HCT116 (cell line): ENCODE measurements around the gene EHD4. TPM values are rescaled to one million over a fixed set of nuclear protein-coding genes. Genes with fewer than 3 reads are reported as not detected.

ENCODE experiments used
- ATAC-seq: fragments of 200-7000 bp; cut with Tn5 transposase; 2 replicates; pipeline ENCODE4 v1.9.1; 2020; ENCODE audit warnings: mild to moderate bottlenecking, moderate library complexity
- BruUV-seq: library from RNA; stranded (reverse); fragments of 400-500 nt; replicated peaks from 2 replicates; lab custom pipeline; 2021; lab: Mats Ljungman, UMichigan
- CTCF ChIA-PET: fragments of 300-600 bp; sonication (Branson Sonifier 250); formaldehyde crosslinking; loops from one replicate; lab custom pipeline; 2021; ENCODE audit warnings: antibody characterized with exemption; lab: Charles Lee
- POLR2A ChIA-PET: fragments of 300-600, 350-600 bp; sonication (Branson Sonifier 250); formaldehyde crosslinking; loops from one replicate; lab custom pipeline; 2021; ENCODE audit warnings: antibody characterized with exemption; lab: Charles Lee
- RAD21 ChIA-PET, 2 experiments: fragments of 300-600 bp; sonication (Branson Sonifier 250); formaldehyde crosslinking; loops; one replicate each; lab custom pipeline; 2023; ENCODE audit warnings: low total read pairs in 2 of 2; ENCODE audit not compliant: uncharacterized antibody in 2 of 2, unreplicated experiment in 2 of 2, low non-redundant PET in 1 of 2; lab: Charles Lee
- DNase-seq: peaks from one replicate; pipeline ENCODE4 v3.0.0-alpha.2; 2010; ENCODE audit warnings: low read depth, low spot score
- H2AFZ ChIP-seq: fragments of 200-600 bp; shearing (Covaris generic), sonication (generic); 2 replicates; pipeline ENCODE4 v1.6.1; 2017; ENCODE audit warnings: low read depth, mixed run types, mixed read lengths, antibody characterized with exemption, low read length; ENCODE audit not compliant: poor library complexity, severe bottlenecking
- H3K27ac ChIP-seq: 2 replicates; pipeline ENCODE4 v1.5.1; 2012; ENCODE audit warnings: low read depth, low read length
- H3K27me3 ChIP-seq: fragments of 200-600 bp; sonication (generic); 2 replicates; pipeline ENCODE4 v1.6.1; 2016; ENCODE audit warnings: mixed run types, low read length, mixed read lengths; ENCODE audit not compliant: insufficient read depth
- H3K36me3 ChIP-seq, 2 experiments: fragments of 200-500 bp in 1 of 2; fragments of 200-600 bp in 1 of 2; sonication (Bioruptor generic) in 1 of 2; sonication (generic) in 1 of 2; 2 replicates each; pipeline versions ENCODE4 v1.5.1 to v1.6.1; 2014 to 2016; ENCODE audit warnings: low read length in 2 of 2, inconsistent platforms in 1 of 2, mixed read lengths in 1 of 2, mixed run types in 1 of 2; ENCODE audit not compliant: insufficient read depth in 2 of 2, control insufficient read depth in 1 of 2
- H3K4me1 ChIP-seq, 2 experiments: fragments of 200-600 bp in 1 of 2; sonication (generic) in 1 of 2; 2 replicates each; pipeline versions ENCODE4 v1.5.1 to v1.6.1; 2012 to 2017; ENCODE audit warnings: low read length in 2 of 2, inconsistent platforms in 1 of 2, mild to moderate bottlenecking in 1 of 2, mixed read lengths in 1 of 2, mixed run types in 1 of 2, moderate library complexity in 1 of 2; ENCODE audit not compliant: insufficient read depth in 2 of 2, control insufficient read depth in 1 of 2
- H3K4me2 ChIP-seq: fragments of 200-600 bp; sonication (generic); 2 replicates; pipeline ENCODE4 v1.6.1; 2017; ENCODE audit warnings: mixed run types, low read length, mixed read lengths
- H3K4me3 ChIP-seq, 2 experiments: fragments of 200-600 bp in 1 of 2; sonication (generic) in 1 of 2; replicated peaks in 1 of 2; 2 replicates each; pipeline ENCODE4 v1.5.1; 2011 to 2016; ENCODE audit warnings: low read length in 2 of 2, control low read depth in 1 of 2, low read depth in 1 of 2, mild to moderate bottlenecking in 1 of 2, mixed read lengths in 1 of 2, mixed run types in 1 of 2
- H3K79me2 ChIP-seq: fragments of 200-600 bp; sonication (generic); 2 replicates; pipeline ENCODE4 v1.6.1; 2017; ENCODE audit warnings: mild to moderate bottlenecking, mixed run types, low read length, moderate library complexity, mixed read lengths; ENCODE audit not compliant: insufficient read depth
- H3K9ac ChIP-seq: fragments of 200-600 bp; sonication (generic); 2 replicates; pipeline ENCODE4 v1.6.1; 2016; ENCODE audit warnings: low read length, mixed read lengths
- H3K9me2 ChIP-seq: fragments of 200-600 bp; sonication (generic), shearing (Covaris generic); 2 replicates; pipeline ENCODE4 v1.6.1; 2017; ENCODE audit warnings: mixed run types, mild to moderate bottlenecking, moderate library complexity; ENCODE audit not compliant: insufficient read depth
- H3K9me3 ChIP-seq, 2 experiments: fragments of 200-500 bp in 1 of 2; fragments of 200-600 bp in 1 of 2; sonication (Bioruptor generic) in 1 of 2; sonication (generic) in 1 of 2; 2 replicates each; pipeline ENCODE4 v1.6.1; 2014 to 2017; ENCODE audit warnings: low read length in 2 of 2, mixed read lengths in 2 of 2, inconsistent platforms in 1 of 2, low read depth in 1 of 2, mild to moderate bottlenecking in 1 of 2, mixed run types in 1 of 2, moderate library complexity in 1 of 2; ENCODE audit not compliant: control insufficient read depth in 1 of 2, insufficient read depth in 1 of 2
- H4K20me1 ChIP-seq: fragments of 200-600 bp; sonication (generic), shearing (Covaris generic); 2 replicates; pipeline ENCODE4 v1.6.1; 2017; ENCODE audit warnings: mixed run types, mild to moderate bottlenecking, moderate library complexity; ENCODE audit not compliant: insufficient read depth
- ATF3 ChIP-seq: IDR thresholded peaks from 2 replicates; pipeline ENCODE4 v1.6.1; 2012
- CEBPB ChIP-seq: IDR thresholded peaks from 2 replicates; pipeline ENCODE4 v1.6.1; 2012; ENCODE audit warnings: low read depth
- EZH2 ChIP-seq: fragments of 200-600 bp; sonication (generic); IDR thresholded peaks from 2 replicates; pipeline ENCODE4 v1.6.1; 2017; ENCODE audit warnings: antibody characterized with exemption, mixed run types
- EZH2phosphoT487 ChIP-seq: fragments of 200-600 bp; IDR thresholded peaks from 2 replicates; pipeline ENCODE4 v1.6.1; 2018; ENCODE audit warnings: antibody characterized with exemption, borderline replicate concordance
- FOSL1 ChIP-seq: IDR thresholded peaks from 2 replicates; pipeline ENCODE4 v1.6.1; 2012; ENCODE audit warnings: low read depth
- JUND ChIP-seq: IDR thresholded peaks from 2 replicates; pipeline ENCODE4 v1.6.1; 2012
- POLR2A ChIP-seq: IDR thresholded peaks from 2 replicates; pipeline ENCODE4 v1.7.0; 2011; ENCODE audit warnings: borderline replicate concordance; ENCODE audit not compliant: insufficient read depth, insufficient read length; ENCODE audit errors: extremely low read depth
- POLR2AphosphoS5 ChIP-seq: IDR thresholded peaks from 2 replicates; pipeline ENCODE4 v1.6.1; 2011; ENCODE audit warnings: mild to moderate bottlenecking, low read depth, low read length, moderate library complexity
- RAD21 ChIP-seq: IDR thresholded peaks from 2 replicates; pipeline ENCODE4 v1.6.1; 2012; ENCODE audit warnings: low read depth, mild to moderate bottlenecking
- REST ChIP-seq: IDR thresholded peaks from 2 replicates; pipeline ENCODE4 v1.6.1; 2012; ENCODE audit warnings: low read depth
- SP1 ChIP-seq: IDR thresholded peaks from 2 replicates; pipeline ENCODE4 v1.6.1; 2012; ENCODE audit warnings: low read depth
- YY1 ChIP-seq: IDR thresholded peaks from 2 replicates; pipeline ENCODE4 v1.6.1; 2011; ENCODE audit warnings: low read length, low read depth, moderate library complexity, mild to moderate bottlenecking; ENCODE audit not compliant: insufficient replicate concordance; ENCODE audit errors: extremely low read depth
- ZFX ChIP-seq: fragments of 450-650 bp; IDR thresholded peaks from 2 replicates; pipeline ENCODE4 v1.6.1; 2017
- ZNF274 ChIP-seq: fragments of 200-500 bp; sonication (Bioruptor generic); IDR thresholded peaks from 2 replicates; pipeline ENCODE4 v1.6.1; 2014; ENCODE audit warnings: mild to moderate bottlenecking, low read depth, low read length, inconsistent platforms
- intact Hi-C: fragments of 100-400 bp; cut with micrococcal nuclease; formaldehyde crosslinking; loops from 2 replicates; pipeline ENCODE4 v1.10.0; 2022
- total RNA-seq: library from RNA; stranded (reverse); gene quantifications from one replicate; pipeline ENCODE4 v1.2.1, GENCODE V29; 2021; ENCODE audit not compliant: unreplicated experiment

Gene EHD4
- total RNA-seq, 1 experiment from 2014 or later = 28.0 TPM

- Histone ChIP-seq H3K27ac (no peak overlapping the region), H3K9me2 (no peaks in the 10 kb centered on the region), H2AFZ (no peak overlapping the region), H3K4me3 (no peak overlapping the region), H3K9me3 (peaks cover 0 to 4% of the 10 kb centered on the region in 2 experiments; a peak in 2 of 4 replicates), H3K9ac (no peak overlapping the region), H3K27me3 (no peaks in the 10 kb centered on the region), H3K4me1 (no peaks in the 10 kb centered on the region), H4K20me1 (no peaks in the 10 kb centered on the region), H3K79me2 (no peaks in the 10 kb centered on the region), H3K36me3 (no peaks in the 10 kb centered on the region), H3K4me2 (no peak overlapping the region)
- ChIA-PET CTCF (no interaction called here), POLR2A (no interaction called here), RAD21 (no interaction called here)
- intact Hi-C loops = no loop called here
- DNase-seq = no peak
- BruUV-seq = no TSS peak
- ATAC-seq = no peak
- TF ChIP-seq JUND (no peak), REST (no peak), SP1 (no peak), POLR2AphosphoS5 (no peak), ATF3 (no peak), ZNF274 (no peak), POLR2A (no peak), EZH2 (no peak), YY1 (no peak), CEBPB (no peak), ZFX (no peak), RAD21 (no peak), EZH2phosphoT487 (no peak), FOSL1 (no peak)
Observed at GRCh38 chr15:42018306-42019224, 46.2 kb upstream of the EHD4 start.
